ENCODE results near the gene TRIM32.
"Not testable (repeated sequence)": the region's sequence is repeated elsewhere in the genome, so short reads cannot be mapped to it uniquely, and the experiment has no call there.

TRIM32 gene

GRCh38 chr9:116688806-116689485 is 1.8 kb downstream of the TRIM32 start:
- DNase-seq (ENCODE audit: insufficient read length, low spot score): no peak
- FAIRE-seq: no peak

DNA sequence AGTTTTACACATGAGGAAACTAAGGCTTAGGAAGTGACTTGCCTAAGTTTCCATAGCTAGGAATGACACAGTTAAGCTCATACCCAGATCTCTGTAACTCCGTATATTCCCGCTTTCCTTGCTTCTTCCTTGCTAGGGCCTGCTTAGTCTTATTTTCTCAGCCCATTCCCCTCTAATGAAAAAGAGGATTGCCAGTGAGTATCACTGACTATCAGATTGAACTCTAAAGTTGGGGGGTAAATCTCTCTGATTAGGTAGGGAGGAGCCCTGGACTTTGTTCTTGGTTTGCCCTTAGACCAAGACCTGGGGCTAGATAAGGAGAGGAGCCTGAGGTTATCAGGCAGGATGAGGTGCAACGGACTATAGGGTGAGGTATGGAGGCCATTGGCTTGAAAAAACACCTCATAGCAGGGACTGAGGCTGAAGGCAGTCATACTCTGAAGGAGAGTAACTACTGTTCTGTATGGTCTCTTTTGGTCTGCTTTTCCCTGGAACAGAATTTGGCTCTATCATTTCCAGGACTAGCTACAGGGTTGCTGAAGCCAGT is 2.5 kb downstream of the TRIM32 start:
- DNase-seq (ENCODE audit: insufficient read length, low spot score): no peak
- FAIRE-seq: no peak
- TF ChIP-seq PAX5 (IDR thresholded peaks at IDR 0.05; ENCODE audit: insufficient read depth, low read length, severe bottlenecking) (no peak), POU2F2 (IDR thresholded peaks at IDR 0.05; ENCODE audit: low read depth, low read length) (no peak)

More at GRCh38 chr9:116688806-116689485, 1.8 kb downstream of the TRIM32 start:
- no peak for TF ChIP-seq SPI1 (IDR thresholded peaks at IDR 0.05; ENCODE audit: low read depth, low read length)
- no peak for TF ChIP-seq POLR2AphosphoS5 (IDR thresholded peaks at IDR 0.05; ENCODE audit: low read depth, low read length)
- TF ChIP-seq POU2F2 (IDR thresholded peaks at IDR 0.05; ENCODE audit: low read depth, low read length): no peak
- no peak for TF ChIP-seq TAF1 (IDR thresholded peaks at IDR 0.05; ENCODE audit: low read depth, low read length)
- TF ChIP-seq PAX5 (IDR thresholded peaks at IDR 0.05; ENCODE audit: insufficient read depth, low read length, severe bottlenecking): no peak
- no peak for TF ChIP-seq POLR2A (IDR thresholded peaks at IDR 0.05; ENCODE audit: low read depth, low read length)

DNA sequence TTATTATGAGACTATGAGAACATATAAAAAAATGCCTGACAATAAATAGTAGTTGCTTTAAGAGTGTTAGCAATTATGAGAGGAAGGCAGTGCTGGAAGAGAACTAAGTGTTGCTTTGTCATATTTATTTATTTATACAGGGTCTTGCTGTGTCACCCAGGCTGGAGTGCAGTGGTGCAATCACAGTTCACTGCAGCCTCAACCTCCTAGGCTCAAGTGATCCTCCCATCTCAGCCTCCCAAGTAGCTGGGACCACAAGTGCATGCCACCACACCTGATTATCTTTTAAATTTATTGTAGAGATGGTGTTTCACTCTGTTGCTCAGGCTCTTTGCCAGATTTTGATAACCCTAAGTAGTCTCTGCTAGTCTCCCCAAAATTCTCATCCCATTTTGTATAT is 3.7 kb downstream of the TRIM32 start:
- not testable (repeated sequence) for DNase-seq (ENCODE audit: insufficient read length, low spot score); FAIRE-seq

DNA sequence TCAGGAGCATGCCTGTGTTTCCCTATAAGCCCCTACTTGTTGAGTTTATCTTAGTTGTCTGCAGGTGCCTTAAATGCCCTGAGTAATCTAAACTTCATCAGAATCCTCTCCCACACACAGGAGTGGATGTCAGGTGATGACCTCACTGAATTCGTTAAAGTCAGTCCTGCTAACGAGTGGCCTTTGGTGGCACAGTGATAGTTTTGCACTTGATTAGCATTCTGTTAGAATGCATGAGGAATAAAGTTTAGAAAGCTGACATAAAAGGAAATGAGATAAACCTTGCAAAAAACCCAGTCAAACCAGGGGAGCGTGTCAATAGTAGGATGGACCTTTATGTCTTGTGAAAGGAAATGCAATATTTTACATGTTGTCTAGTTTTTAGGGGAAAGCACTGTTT is 4.5 kb downstream of the TRIM32 start:
- no peak for FAIRE-seq
- DNase-seq (ENCODE audit: insufficient read length, low spot score): no peak
- no peak for TF ChIP-seq TAF1 (IDR thresholded peaks at IDR 0.05; ENCODE audit: low read depth, low read length)
- no peak for TF ChIP-seq POLR2AphosphoS5 (IDR thresholded peaks at IDR 0.05; ENCODE audit: low read depth, low read length)
- no peak for TF ChIP-seq SPI1 (IDR thresholded peaks at IDR 0.05; ENCODE audit: low read depth, low read length)
- TF ChIP-seq POLR2A (IDR thresholded peaks at IDR 0.05; ENCODE audit: low read depth, low read length): no peak
- TF ChIP-seq POU2F2 (IDR thresholded peaks at IDR 0.05; ENCODE audit: low read depth, low read length): no peak
- TF ChIP-seq PAX5 (IDR thresholded peaks at IDR 0.05; ENCODE audit: insufficient read depth, low read length, severe bottlenecking): no peak

DNA sequence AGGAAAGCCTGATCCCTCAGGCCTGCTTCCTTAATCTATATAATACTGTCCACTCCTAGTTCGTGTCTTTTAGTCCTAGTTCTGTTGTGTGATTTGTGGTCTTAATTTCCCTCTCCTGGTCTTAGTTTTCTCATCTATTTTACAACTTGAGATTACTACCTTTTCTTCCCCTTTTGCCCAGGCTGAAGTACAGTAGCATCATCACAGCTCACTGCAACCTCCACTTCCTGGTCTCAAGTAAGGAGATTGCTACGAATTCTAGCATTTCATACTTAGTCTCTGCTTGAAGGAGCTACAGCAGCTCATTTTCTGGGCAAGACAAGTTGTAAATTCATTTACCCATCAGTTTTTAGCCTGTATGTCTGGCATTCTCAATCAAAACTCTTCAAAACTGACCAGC is 5.5 kb downstream of the TRIM32 start:
- FAIRE-seq: no peak
- no peak for TF ChIP-seq POU2F2 (IDR thresholded peaks at IDR 0.05; ENCODE audit: low read depth, low read length)
- TF ChIP-seq TAF1 (IDR thresholded peaks at IDR 0.05; ENCODE audit: low read depth, low read length): no peak
- 0 out of 2 replicates have a peak, but pooled peaks have one; percentile 2 for TF ChIP-seq SPI1 (IDR thresholded peaks at IDR 0.05; ENCODE audit: low read depth, low read length)
- TF ChIP-seq POLR2A (IDR thresholded peaks at IDR 0.05; ENCODE audit: low read depth, low read length): no peak
- TF ChIP-seq POLR2AphosphoS5 (IDR thresholded peaks at IDR 0.05; ENCODE audit: low read depth, low read length): no peak
- no peak for TF ChIP-seq PAX5 (IDR thresholded peaks at IDR 0.05; ENCODE audit: insufficient read depth, low read length, severe bottlenecking)
- DNase-seq (ENCODE audit: insufficient read length, low spot score): no peak

DNA sequence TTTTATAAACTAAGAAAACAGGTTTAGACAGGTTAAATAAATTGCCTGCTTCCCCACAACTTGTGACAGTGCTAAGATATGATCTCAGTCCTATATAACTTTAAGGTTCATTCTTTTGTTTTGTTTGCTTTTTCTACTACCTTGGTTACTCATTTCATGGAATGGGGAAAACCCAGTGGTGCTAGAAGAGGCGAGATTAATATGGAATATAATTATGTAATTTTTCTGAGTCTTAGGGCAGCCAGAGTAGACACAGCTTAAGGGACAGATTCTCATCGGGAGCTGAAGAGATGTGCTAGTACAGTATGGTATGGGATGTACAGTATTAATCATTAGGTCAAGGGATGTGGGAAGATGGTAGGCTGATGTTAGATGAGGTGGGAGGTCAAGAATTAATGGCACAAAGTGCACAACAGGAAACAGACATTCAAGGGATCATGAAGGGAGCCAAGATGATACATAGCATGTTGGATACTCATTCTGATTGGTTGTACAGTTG is 6.2 kb downstream of the TRIM32 start:
- TF ChIP-seq TAF1 (IDR thresholded peaks at IDR 0.05; ENCODE audit: low read depth, low read length): no peak
- no peak for TF ChIP-seq PAX5 (IDR thresholded peaks at IDR 0.05; ENCODE audit: insufficient read depth, low read length, severe bottlenecking)
- no peak for TF ChIP-seq POLR2AphosphoS5 (IDR thresholded peaks at IDR 0.05; ENCODE audit: low read depth, low read length)
- TF ChIP-seq SPI1 (IDR thresholded peaks at IDR 0.05; ENCODE audit: low read depth, low read length): no peak
- no peak for TF ChIP-seq POLR2A (IDR thresholded peaks at IDR 0.05; ENCODE audit: low read depth, low read length)
- no peak for TF ChIP-seq POU2F2 (IDR thresholded peaks at IDR 0.05; ENCODE audit: low read depth, low read length)
- no peak for FAIRE-seq
- no peak for DNase-seq (ENCODE audit: insufficient read length, low spot score)

- DNase-seq (ENCODE audit: insufficient read length, low spot score) (no peak), FAIRE-seq (no peak)
- TF ChIP-seq PAX5 (IDR thresholded peaks at IDR 0.05; ENCODE audit: insufficient read depth, low read length, severe bottlenecking): no peak
- no peak for TF ChIP-seq SPI1 (IDR thresholded peaks at IDR 0.05; ENCODE audit: low read depth, low read length)
- no peak for TF ChIP-seq POLR2A (IDR thresholded peaks at IDR 0.05; ENCODE audit: low read depth, low read length)
- no peak for TF ChIP-seq TAF1 (IDR thresholded peaks at IDR 0.05; ENCODE audit: low read depth, low read length)
- no peak for TF ChIP-seq POLR2AphosphoS5 (IDR thresholded peaks at IDR 0.05; ENCODE audit: low read depth, low read length)
- no peak for TF ChIP-seq POU2F2 (IDR thresholded peaks at IDR 0.05; ENCODE audit: low read depth, low read length)
Measured at GRCh38 chr9:116694785-116695291, 7.7 kb downstream of the TRIM32 start.

DNA sequence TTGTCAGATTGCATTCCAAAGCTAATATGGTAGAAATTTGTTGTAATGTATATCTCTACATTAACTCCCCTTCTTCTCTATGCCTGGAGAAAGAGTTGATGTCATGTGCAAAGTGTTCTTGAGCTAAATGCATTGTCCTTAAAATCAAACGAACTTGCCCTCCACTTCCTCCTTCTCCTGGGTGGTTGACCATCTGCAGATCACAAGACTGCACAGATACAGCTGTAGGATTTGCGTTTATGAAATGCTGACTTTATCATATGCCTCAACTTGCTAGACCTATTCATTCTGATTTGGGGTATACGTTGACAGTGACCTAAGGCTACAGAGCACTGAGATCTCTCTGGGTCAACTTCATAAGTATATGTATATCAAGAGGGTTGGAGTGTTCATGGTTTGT is 8.3 kb downstream of the TRIM32 start:
- FAIRE-seq: no peak
- no peak for DNase-seq (ENCODE audit: insufficient read length, low spot score)
- TF ChIP-seq POLR2A (IDR thresholded peaks at IDR 0.05; ENCODE audit: low read depth, low read length) (no peak), PAX5 (IDR thresholded peaks at IDR 0.05; ENCODE audit: insufficient read depth, low read length, severe bottlenecking) (no peak), SPI1 (IDR thresholded peaks at IDR 0.05; ENCODE audit: low read depth, low read length) (no peak), TAF1 (IDR thresholded peaks at IDR 0.05; ENCODE audit: low read depth, low read length) (no peak), POLR2AphosphoS5 (IDR thresholded peaks at IDR 0.05; ENCODE audit: low read depth, low read length) (no peak), POU2F2 (IDR thresholded peaks at IDR 0.05; ENCODE audit: low read depth, low read length) (no peak)

GRCh38 chr9:116697362-116697761 is 10.3 kb downstream of the TRIM32 start:
- DNase-seq (ENCODE audit: insufficient read length, low spot score) (no peak), FAIRE-seq (no peak)
- no peak for TF ChIP-seq POLR2A (IDR thresholded peaks at IDR 0.05; ENCODE audit: low read depth, low read length)
- TF ChIP-seq TAF1 (IDR thresholded peaks at IDR 0.05; ENCODE audit: low read depth, low read length): no peak
- TF ChIP-seq POU2F2 (IDR thresholded peaks at IDR 0.05; ENCODE audit: low read depth, low read length): no peak
- TF ChIP-seq PAX5 (IDR thresholded peaks at IDR 0.05; ENCODE audit: insufficient read depth, low read length, severe bottlenecking): no peak
- TF ChIP-seq POLR2AphosphoS5 (IDR thresholded peaks at IDR 0.05; ENCODE audit: low read depth, low read length): no peak
- TF ChIP-seq SPI1 (IDR thresholded peaks at IDR 0.05; ENCODE audit: low read depth, low read length): no peak

GRCh38 chr9:116697887-116698286 is 10.8 kb downstream of the TRIM32 start:
- no peak for FAIRE-seq

More at GRCh38 chr9:116697887-116698286, 10.8 kb downstream of the TRIM32 start:
- TF ChIP-seq PAX5 (IDR thresholded peaks at IDR 0.05; ENCODE audit: insufficient read depth, low read length, severe bottlenecking) (no peak), POU2F2 (IDR thresholded peaks at IDR 0.05; ENCODE audit: low read depth, low read length) (no peak), TAF1 (IDR thresholded peaks at IDR 0.05; ENCODE audit: low read depth, low read length) (no peak), SPI1 (IDR thresholded peaks at IDR 0.05; ENCODE audit: low read depth, low read length) (no peak), POLR2AphosphoS5 (IDR thresholded peaks at IDR 0.05; ENCODE audit: low read depth, low read length) (no peak), POLR2A (IDR thresholded peaks at IDR 0.05; ENCODE audit: low read depth, low read length) (no peak)
- DNase-seq (ENCODE audit: insufficient read length, low spot score): no peak
